Fibroblast of villous mesenchyme (primary cell): ENCODE data around the gene GGACT. TPM values are rescaled to one million over a fixed set of nuclear protein-coding genes. Genes with fewer than 3 reads are reported as not detected.

ENCODE experiments used
- DNase-seq: peaks from one replicate; pipeline ENCODE4 v3.0.0-alpha.2; 2010; ENCODE audit warnings: low read depth
- H3K4me3 ChIP-seq: 2 replicates; pipeline ENCODE4 v1.5.1; 2011; ENCODE audit warnings: low read depth, mild to moderate bottlenecking, low read length
- total RNA-seq: library from RNA; depleted of rRNA; stranded (reverse); fragments of >200 nt; gene quantifications from 2 replicates; pipeline ENCODE4 v1.2.3, GENCODE V29; 2012
- TF ChIP-seq, protein P1 (sequence below): IDR thresholded peaks from 2 replicates; pipeline ENCODE4 v1.5.1; 2012; ENCODE audit warnings: low read depth, mild to moderate bottlenecking, low read length; ENCODE audit not compliant: insufficient read depth

The GGACT gene
- total RNA-seq, 1 donor, result 8.2 TPM

DNA sequence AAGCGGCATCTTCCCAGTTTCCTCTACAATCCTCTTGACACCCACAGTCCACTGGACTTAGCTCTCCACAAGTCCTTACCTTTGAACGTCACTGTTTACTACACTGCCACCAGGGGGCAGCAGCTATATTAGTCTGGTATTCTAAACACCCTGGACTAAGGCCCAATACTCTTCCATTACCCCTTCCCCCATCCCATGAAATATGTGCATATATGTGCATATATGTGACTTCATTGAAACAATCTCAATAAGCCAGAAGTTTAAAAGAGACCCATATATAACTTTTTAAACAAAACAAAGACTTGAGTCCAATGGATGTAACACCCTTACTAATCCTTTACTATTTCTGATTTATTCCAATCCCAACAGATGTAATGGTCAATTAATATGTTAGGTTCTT, 15.5 kb downstream of the GGACT start:
- DNase-seq, result peak; percentile 81
- H3K4me3 ChIP-seq, result no peak overlapping the region
- TF ChIP-seq, protein P1, sequence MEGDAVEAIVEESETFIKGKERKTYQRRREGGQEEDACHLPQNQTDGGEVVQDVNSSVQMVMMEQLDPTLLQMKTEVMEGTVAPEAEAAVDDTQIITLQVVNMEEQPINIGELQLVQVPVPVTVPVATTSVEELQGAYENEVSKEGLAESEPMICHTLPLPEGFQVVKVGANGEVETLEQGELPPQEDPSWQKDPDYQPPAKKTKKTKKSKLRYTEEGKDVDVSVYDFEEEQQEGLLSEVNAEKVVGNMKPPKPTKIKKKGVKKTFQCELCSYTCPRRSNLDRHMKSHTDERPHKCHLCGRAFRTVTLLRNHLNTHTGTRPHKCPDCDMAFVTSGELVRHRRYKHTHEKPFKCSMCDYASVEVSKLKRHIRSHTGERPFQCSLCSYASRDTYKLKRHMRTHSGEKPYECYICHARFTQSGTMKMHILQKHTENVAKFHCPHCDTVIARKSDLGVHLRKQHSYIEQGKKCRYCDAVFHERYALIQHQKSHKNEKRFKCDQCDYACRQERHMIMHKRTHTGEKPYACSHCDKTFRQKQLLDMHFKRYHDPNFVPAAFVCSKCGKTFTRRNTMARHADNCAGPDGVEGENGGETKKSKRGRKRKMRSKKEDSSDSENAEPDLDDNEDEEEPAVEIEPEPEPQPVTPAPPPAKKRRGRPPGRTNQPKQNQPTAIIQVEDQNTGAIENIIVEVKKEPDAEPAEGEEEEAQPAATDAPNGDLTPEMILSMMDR, result peak; percentile 77

DNA sequence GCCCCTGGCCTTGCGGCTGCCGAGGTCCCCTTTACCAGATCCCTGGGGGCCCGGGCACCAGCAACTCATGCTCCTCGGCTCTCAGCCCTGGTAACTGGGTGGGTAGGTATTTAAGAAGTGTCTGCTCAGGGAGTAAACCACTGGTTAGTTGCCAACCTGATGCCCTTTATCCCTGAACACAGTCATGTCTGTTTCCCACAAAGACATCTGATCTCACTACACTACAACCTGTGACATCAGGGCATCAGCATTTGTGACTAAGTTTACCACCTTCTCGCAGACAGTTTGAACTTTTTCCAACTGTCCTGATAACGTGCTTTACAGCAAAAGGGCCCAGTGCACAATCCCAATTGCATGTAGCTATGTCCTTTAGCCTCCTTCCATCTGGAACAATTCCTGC, 22.0 kb downstream of the GGACT start:
- no peak for DNase-seq
- TF ChIP-seq, protein P1, result no peak
- no peak overlapping the region for H3K4me3 ChIP-seq

DNA sequence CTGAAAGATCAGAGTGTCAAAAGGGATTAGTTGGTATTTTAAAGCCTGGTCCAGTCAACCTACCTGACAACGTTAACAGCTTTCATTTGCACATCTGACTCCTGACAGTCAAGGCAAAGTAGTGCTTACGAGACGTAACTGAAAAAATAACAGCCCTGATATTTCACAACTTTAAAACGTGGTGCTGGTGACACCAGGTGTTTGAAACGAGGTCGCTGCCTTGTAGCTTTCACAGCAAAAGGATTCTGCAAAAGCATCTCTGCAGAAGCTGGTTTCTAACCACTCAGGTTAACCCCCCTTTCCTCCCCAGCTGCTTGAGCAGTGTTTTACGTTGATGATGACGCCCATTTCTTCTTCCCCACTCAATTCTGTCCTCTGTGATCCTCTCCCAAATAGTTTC, 23.3 kb downstream of the GGACT start:
- no peak for DNase-seq
- TF ChIP-seq, protein P1, result no peak
- H3K4me3 ChIP-seq, result no peak overlapping the region

DNA sequence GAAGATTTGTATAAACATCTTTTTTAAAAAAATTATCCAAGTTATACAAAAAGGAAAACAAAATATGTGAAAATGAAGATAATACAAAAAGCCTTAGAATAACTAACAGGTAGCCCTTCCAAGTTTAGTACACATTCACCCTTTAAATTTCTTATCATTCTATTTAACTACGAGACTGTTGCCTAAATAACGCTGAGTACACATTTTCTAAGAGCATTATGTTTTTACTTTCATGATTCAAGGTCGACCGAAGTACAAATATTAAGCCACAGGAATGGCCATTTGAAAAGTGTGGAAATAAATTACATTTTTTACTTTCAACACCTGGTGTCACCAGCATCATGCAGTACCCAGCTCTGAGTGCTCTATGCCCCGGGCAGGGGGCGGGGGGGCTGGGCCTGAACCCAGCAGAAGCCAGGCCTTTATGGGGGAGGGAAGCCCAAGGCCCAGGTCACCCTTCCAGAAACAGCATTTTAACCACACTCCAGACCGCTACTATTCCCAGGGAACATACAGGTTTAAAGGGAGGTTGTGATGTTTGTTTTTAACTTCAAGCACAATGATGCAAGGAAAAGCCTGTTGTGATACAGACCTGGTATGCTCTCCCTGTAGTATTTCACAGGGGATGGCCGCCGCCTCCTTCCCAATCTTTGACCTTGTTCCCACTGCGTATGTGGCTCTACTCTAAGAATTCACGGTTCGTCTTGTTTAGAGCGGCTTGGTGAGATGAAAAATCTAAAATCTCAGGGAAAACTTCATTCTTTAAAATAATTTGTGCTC, 24.0 kb downstream of the GGACT start:
- H3K4me3 ChIP-seq, result no peak overlapping the region
- TF ChIP-seq, protein P1, result no peak
- no peak for DNase-seq

DNA sequence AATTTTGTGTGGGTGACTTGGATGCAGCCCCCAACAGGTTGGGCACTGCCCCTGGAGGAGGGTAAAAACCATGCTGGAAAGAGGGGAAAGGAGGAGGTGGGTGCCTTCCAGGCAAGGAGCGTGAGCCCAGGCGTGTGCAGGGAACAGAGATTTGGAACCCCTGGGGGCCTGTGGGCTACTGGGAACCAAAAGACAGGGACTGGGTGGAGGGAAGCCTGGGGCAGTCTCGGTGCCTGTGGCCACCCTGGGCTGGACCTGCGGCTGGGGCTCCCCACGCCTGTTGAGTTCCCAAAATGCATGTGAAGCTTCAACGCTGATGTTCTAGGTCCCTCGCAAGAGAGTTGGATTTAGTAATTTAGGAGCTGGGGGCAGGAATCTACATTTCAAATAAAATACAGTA, 24.8 kb downstream of the GGACT start:
- no peak for DNase-seq
- TF ChIP-seq, protein P1, result no peak
- no peak overlapping the region for H3K4me3 ChIP-seq

DNA sequence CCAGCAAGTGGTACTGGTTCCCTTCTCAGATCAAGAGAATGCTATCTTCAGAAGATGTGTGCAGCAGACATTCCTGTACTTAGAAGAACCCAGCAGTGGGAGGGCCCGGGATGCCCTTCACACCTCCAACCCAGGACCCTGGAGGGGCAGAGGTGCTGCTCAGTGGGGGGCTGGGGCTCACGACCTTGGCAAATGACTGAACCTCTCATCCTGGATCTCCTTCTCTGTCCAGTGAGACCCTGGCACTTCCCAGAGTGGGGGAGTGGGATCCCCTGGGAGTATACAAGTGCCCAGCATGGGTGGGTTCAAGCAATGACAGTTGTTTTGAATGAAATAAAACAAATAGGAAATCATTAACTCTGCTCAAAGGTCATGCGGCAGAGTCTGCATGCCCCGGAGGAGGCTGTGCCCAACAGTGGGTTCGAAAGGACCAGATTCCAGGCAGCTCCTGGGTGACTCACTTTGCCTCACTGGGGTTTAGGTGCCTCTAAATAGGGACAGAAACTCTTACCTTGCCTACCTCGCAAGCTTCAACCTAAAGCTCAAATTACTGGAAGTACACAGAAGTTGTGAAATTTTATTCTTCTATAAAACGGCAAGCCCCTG, 26.9 kb downstream of the GGACT start:
- H3K4me3 ChIP-seq, result no peak overlapping the region
- TF ChIP-seq, protein P1, result no peak
- DNase-seq, result no peak
